Testis (tissue), 3 donors: ENCODE measurements around the gene TIMM23. TPM values are rescaled to one million over a fixed set of nuclear protein-coding genes. Genes with fewer than 3 reads are reported as not detected.
A peak's percentile ranks its signal among the peaks of the same experiment; 100 is the strongest.

ENCODE experiments used
- DNase-seq: peaks from one replicate; pipeline ENCODE4 v3.0.0-alpha.2; 2019
- H3K27ac ChIP-seq, 2 donors: fragments of 200-600 bp; sonication (generic); one replicate each; pipeline ENCODE4 v1.5.1; 2019
- H3K27me3 ChIP-seq: fragments of 200-600 bp; sonication (generic); one replicate; pipeline ENCODE4 v1.5.1; 2019
- H3K36me3 ChIP-seq: fragments of 200-600 bp; sonication (generic); one replicate; pipeline ENCODE4 v1.5.1; 2017; ENCODE audit warnings: low read depth; ENCODE audit errors: missing control alignments
- H3K4me1 ChIP-seq: fragments of 200-600 bp; sonication (generic); one replicate; pipeline ENCODE4 v1.5.1; 2019
- H3K4me3 ChIP-seq, 2 donors: fragments of 200-600 bp; sonication (generic); one replicate each; pipeline ENCODE4 v1.5.1; 2017 to 2019
- H3K9me3 ChIP-seq: fragments of 200-600 bp; sonication (generic); one replicate; pipeline ENCODE4 v1.5.1; 2017
- CTCF ChIP-seq, 3 experiments: fragments of 450-650 bp in 2 of 3; fragments of 200-600 bp in 1 of 3; sonication (generic) in 1 of 3; IDR thresholded peaks; one replicate each; pipeline ENCODE4 v1.5.1; 2016 to 2019; ENCODE audit warnings: antibody characterized with exemption in 3 of 3, mild to moderate bottlenecking in 2 of 3, moderate library complexity in 1 of 3
- POLR2A ChIP-seq: fragments of 450-650 bp; IDR thresholded peaks from one replicate; pipeline ENCODE4 v1.6.1; 2017; ENCODE audit warnings: antibody characterized with exemption, mild to moderate bottlenecking, moderate library complexity
- WGBS, 2 donors: methylation state at CpG; one replicate each; pipeline ENCODE4 v1.1.5; 2018; 5-methylcytosine and 5-hydroxymethylcytosine counted together
- intact Hi-C: fragments of 100-400 bp; cut with DNase I; formaldehyde crosslinking; loops from one replicate; pipeline ENCODE4 v1.15.1; 2023; ENCODE audit warnings: low total_unique reads
- polyA plus RNA-seq: library from polyadenylated mRNA; stranded (reverse); fragments of 350-450 nt; fragmentation: Illumina TruSeq; extraction: RNeasy Lipid Tissue Mini Kit (QIAGEN cat#74804); gene quantifications from one replicate; pipeline ENCODE4 v1.2.3, GENCODE V29; 2014; ENCODE audit warnings: low read depth, low replicate concordance; ENCODE audit not compliant: insufficient read depth
- total RNA-seq, 2 donors: library from RNA; depleted of rRNA; stranded (reverse); fragments of >200 nt; gene quantifications; one replicate each; pipeline ENCODE4 v1.2.3, GENCODE V29; 2016

Gene TIMM23
- total and polyA plus RNA-seq, 3 donors from 2014 or later, result 113 to 214 (median 119) TPM

GRCh38 chr10:46018453-46019176, 46.3 kb downstream of the TIMM23 start:
- Histone ChIP-seq H3K4me1 (peaks cover 20% of the 10 kb centered on the region), H3K9me3 (no peaks in the 10 kb centered on the region), H3K27ac (peak overlapping the region in 1 of 2 donors; percentile 4), H3K27me3 (no peaks in the 10 kb centered on the region), H3K36me3 (no peaks in the 10 kb centered on the region), H3K4me3 (no peak overlapping the region)
- intact Hi-C loops, result no loop called here
- 64 to 65% methylated on average over 2 of the region's 2 CpGs for WGBS, 2 donors
- TF ChIP-seq POLR2A (no peak), CTCF (IDR thresholded peaks at IDR 0.05) (no peak)
- DNase-seq, result no peak

- intact Hi-C loops, result no loop called here
These were observed 46.9 kb downstream of the TIMM23 start for GRCh38 chr10:46019177-46019528.

GRCh38 chr10:46019569-46020343, 47.5 kb downstream of the TIMM23 start:
- intact Hi-C loops, result no loop called here
- TF ChIP-seq POLR2A (no peak), CTCF (IDR thresholded peaks at IDR 0.05) (no peak)
- Histone ChIP-seq H3K9me3 (no peaks in the 10 kb centered on the region), H3K27me3 (no peaks in the 10 kb centered on the region), H3K36me3 (no peaks in the 10 kb centered on the region), H3K27ac (peak overlapping the region in 1 of 2 donors; percentile 4), H3K4me1 (peaks cover 24% of the 10 kb centered on the region), H3K4me3 (no peak overlapping the region)
- DNase-seq, result no peak
- WGBS, 2 donors, result 57 to 71% methylated on average over 7 of the region's 7 CpGs

More at GRCh38 chr10:46019177-46019528, 46.9 kb downstream of the TIMM23 start:
- no peak for TF ChIP-seq CTCF (IDR thresholded peaks at IDR 0.05)
- TF ChIP-seq POLR2A, result no peak
- no peaks in the 10 kb centered on the region for H3K36me3 ChIP-seq
- H3K4me3 ChIP-seq, result no peak overlapping the region
- H3K4me1 ChIP-seq, result peaks cover 24% of the 10 kb centered on the region
- no peaks in the 10 kb centered on the region for H3K27me3 ChIP-seq
- DNase-seq, result no peak
- no peaks in the 10 kb centered on the region for H3K9me3 ChIP-seq
- H3K27ac ChIP-seq, result peak overlapping the region in 1 of 2 donors; percentile 4
- WGBS, 2 donors, result 83 to 89% methylated on average over 3 of the region's 3 CpGs

- Histone ChIP-seq H3K4me3 (no peak overlapping the region), H3K27ac (no peak overlapping the region), H3K36me3 (no peaks in the 10 kb centered on the region), H3K27me3 (no peaks in the 10 kb centered on the region), H3K9me3 (no peaks in the 10 kb centered on the region), H3K4me1 (peaks cover 30% of the 10 kb centered on the region)
- WGBS, 2 donors, result 57 to 82% methylated on average over 3 of the region's 3 CpGs
- TF ChIP-seq CTCF (IDR thresholded peaks at IDR 0.05) (no peak), POLR2A (no peak)
- no peak for DNase-seq
- intact Hi-C loops, result no loop called here
These were observed 48.0 kb downstream of the TIMM23 start for GRCh38 chr10:46020344-46020657.
